Common myeloid progenitor, CD34-positive (primary cell): ENCODE data around the gene KDM1A. TPM values are rescaled to one million over a fixed set of nuclear protein-coding genes. Genes with fewer than 3 reads are reported as not detected.

Experiments
- CTCF ChIA-PET: fragments of 350-600 bp; sonication (Branson Sonifier 250); formaldehyde crosslinking; loops from one replicate; lab custom pipeline; 2021; ENCODE audit warnings: antibody characterized with exemption; lab: Charles Lee
- POLR2A ChIA-PET: fragments of 350-600 bp; sonication (Branson Sonifier 250); formaldehyde crosslinking; loops from one replicate; lab custom pipeline; 2021; ENCODE audit warnings: antibody characterized with exemption; lab: Charles Lee
- DNase-seq, 3 donors: peaks; one replicate each; pipeline versions ENCODE4 v3.0.0 to v3.0.0-alpha.2; 2013
- H3K27ac ChIP-seq, 2 experiments: 1 replicate in 1 of 2; 2 replicates in 1 of 2; pipeline ENCODE4 v1.7.0; 2013; ENCODE audit warnings: inconsistent platforms in 2 of 2, low read length in 2 of 2, mild to moderate bottlenecking in 2 of 2, low read depth in 1 of 2, moderate library complexity in 1 of 2; ENCODE audit not compliant: severe bottlenecking in 2 of 2, insufficient read depth in 1 of 2, poor library complexity in 1 of 2
- H3K27me3 ChIP-seq, 5 experiments: replicated peaks in 2 of 5; 1 replicate in 3 of 5; 2 replicates in 2 of 5; pipeline versions ENCODE4 v1.6.1 to v1.7.0; 2013; ENCODE audit warnings: low read length in 4 of 5, mild to moderate bottlenecking in 2 of 5, moderate library complexity in 2 of 5, inconsistent platforms in 1 of 5; ENCODE audit not compliant: insufficient read depth in 5 of 5, control insufficient read depth in 4 of 5
- H3K36me3 ChIP-seq, 4 experiments: 1 replicate in 2 of 4; 2 replicates in 2 of 4; pipeline versions ENCODE4 v1.6.1 to v1.7.0; 2013; ENCODE audit warnings: low read length in 3 of 4, control low read depth in 1 of 4, mild to moderate bottlenecking in 1 of 4; ENCODE audit not compliant: control insufficient read depth in 4 of 4, insufficient read depth in 4 of 4
- H3K4me1 ChIP-seq, 4 experiments: 1 replicate in 3 of 4; 2 replicates in 1 of 4; pipeline versions ENCODE4 v1.6.1 to v1.7.1; 2013; ENCODE audit warnings: low read length in 3 of 4, mild to moderate bottlenecking in 3 of 4, control low read depth in 1 of 4, inconsistent platforms in 1 of 4, moderate library complexity in 1 of 4; ENCODE audit not compliant: control insufficient read depth in 4 of 4, insufficient read depth in 4 of 4; ENCODE audit errors: control extremely low read depth in 1 of 4
- H3K4me3 ChIP-seq, 7 experiments: 1 replicate in 4 of 7; 2 replicates in 3 of 7; pipeline versions ENCODE4 v1.5.1 to v1.7.0; 2013; ENCODE audit warnings: mild to moderate bottlenecking in 7 of 7, low read length in 6 of 7, moderate library complexity in 6 of 7, inconsistent platforms in 2 of 7, low read depth in 2 of 7, control low read depth in 1 of 7; ENCODE audit not compliant: insufficient read depth in 4 of 7, control insufficient read depth in 1 of 7; ENCODE audit errors: extremely low read depth in 1 of 7
- H3K9me3 ChIP-seq, 5 experiments: 1 replicate in 4 of 5; 2 replicates in 1 of 5; pipeline versions ENCODE4 v1.6.1 to v1.7.1; 2013; ENCODE audit warnings: low read length in 4 of 5, mild to moderate bottlenecking in 2 of 5, inconsistent platforms in 1 of 5, low read depth in 1 of 5, moderate library complexity in 1 of 5; ENCODE audit not compliant: control insufficient read depth in 4 of 5, insufficient read depth in 2 of 5; ENCODE audit errors: control extremely low read depth in 1 of 5
- WGBS: methylation state at CpG from one replicate; pipeline ENCODE4 v1.1.5; 2013; ENCODE audit not compliant: insufficient coverage; 5-methylcytosine and 5-hydroxymethylcytosine counted together
- polyA plus RNA-seq: library from polyadenylated mRNA; unstranded; fragments of 120-200 nt; gene quantifications from one replicate; pipeline ENCODE4 v1.2.1, GENCODE V29; 2013

The KDM1A gene
- 87.4 TPM for polyA plus RNA-seq

DNA sequence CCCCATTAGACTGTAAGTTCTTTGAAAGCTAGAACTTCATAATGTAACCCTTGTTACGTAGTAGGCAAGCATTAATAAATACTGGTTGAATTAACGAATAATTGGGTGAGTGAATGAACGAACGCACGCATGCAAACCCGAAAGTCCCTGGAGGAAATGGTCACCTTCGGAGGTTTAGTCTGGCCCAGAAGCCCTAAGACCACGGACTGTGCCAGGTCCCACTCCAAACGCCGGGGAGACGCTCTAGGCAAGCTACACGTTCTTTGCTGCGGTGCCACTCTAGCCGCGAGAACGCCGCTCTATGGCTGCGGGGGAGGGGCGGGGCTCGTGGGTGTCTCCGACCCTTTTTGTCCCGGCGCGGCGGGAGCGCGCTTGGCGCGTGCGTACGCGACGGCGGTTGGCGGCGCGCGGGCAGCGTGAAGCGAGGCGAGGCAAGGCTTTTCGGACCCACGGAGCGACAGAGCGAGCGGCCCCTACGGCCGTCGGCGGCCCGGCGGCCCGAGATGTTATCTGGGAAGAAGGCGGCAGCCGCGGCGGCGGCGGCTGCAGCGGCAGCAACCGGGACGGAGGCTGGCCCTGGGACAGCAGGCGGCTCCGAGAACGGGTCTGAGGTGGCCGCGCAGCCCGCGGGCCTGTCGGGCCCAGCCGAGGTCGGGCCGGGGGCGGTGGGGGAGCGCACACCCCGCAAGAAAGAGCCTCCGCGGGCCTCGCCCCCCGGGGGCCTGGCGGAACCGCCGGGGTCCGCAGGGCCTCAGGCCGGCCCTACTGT lies at the start of gene KDM1A:
Gene KDM1A (plus strand): TSS at position 375 of the 769 bp plus-strand sequence. CDS start 129 bp downstream, at position 504.
- Histone ChIP-seq H3K27ac (peak within 1 kb of the TSS; percentile 81 to 95), H3K36me3 (no peaks in the 10 kb centered on the region), H3K9me3 (peaks cover 0 to 5% (median 4%) of the 10 kb centered on the region in 5 experiments), H3K27me3 (no peaks in the 10 kb centered on the region), H3K4me1 (peaks cover 8 to 16% (median 10%) of the 10 kb centered on the region in 4 experiments), H3K4me3 (peak within 1 kb of the TSS; percentile 72 to 98 (median 92))
- ChIA-PET POLR2A (interaction anchor here (0.6 to 0.9 kb wide), 2 partner anchors 23 to 24 kb away, joined by 3 read pairs; no protein-coding TSS in a partner anchor), CTCF (interaction anchor here (2.0 kb wide), 1 partner anchor 13 kb away, joined by 6 read pairs; no protein-coding TSS in a partner anchor)
- DNase-seq: peak; percentile 96
- WGBS: 0% methylated on average over 84 of the region's 85 CpGs

DNA sequence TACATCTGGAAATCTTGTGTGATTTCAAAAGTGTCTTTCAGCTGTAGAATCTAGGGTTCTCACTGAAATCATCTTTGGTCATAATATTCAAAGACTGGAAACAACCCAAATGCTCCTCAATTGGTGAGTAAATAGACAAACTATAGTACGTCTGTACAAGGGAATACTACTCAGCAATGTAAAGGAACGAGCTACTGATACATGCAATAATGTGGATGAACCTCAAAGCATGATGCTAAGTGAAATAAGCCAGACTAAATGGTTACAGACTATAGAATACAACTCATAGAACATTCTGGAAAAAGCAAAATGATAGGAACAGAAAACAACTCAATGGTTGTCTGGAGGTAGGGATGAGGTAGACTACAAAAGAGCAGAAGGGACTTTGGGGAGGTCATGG lies 49.2 kb upstream of the KDM1A start:
- 100% methylated on average over 2 of the region's 2 CpGs for WGBS
- POLR2A ChIA-PET: no interaction called here

DNA sequence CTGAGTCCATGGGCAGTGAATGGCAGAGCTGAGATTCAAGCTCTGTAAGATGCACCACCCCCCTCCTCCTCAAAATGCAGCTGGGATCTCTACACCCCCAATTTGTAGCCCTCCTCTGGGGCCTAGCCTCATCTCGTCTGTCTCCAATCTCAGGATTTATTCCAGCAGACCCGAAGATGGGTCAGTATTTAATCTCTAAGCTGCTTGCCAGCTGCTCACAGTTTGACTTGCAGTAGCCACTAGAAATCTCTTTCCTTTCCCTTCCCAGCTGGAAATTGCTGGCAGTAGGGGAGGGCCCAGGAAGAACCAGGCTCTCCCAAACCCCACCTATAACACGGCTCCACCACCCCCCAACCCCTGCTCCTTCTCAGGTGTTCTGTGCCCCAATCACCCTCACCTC lies 48.1 kb upstream of the KDM1A start:
- no peak overlapping the region for H3K4me3 ChIP-seq
- H3K27ac ChIP-seq: no peak overlapping the region
- H3K36me3 ChIP-seq: no peaks in the 10 kb centered on the region
- WGBS: 93% methylated on average over 2 of the region's 3 CpGs
- POLR2A ChIA-PET: no interaction called here
- H3K27me3 ChIP-seq: peaks cover 6 to 47% (median 13%) of the 10 kb centered on the region in 5 experiments
- H3K9me3 ChIP-seq: peaks cover 0 to 6% (median 3%) of the 10 kb centered on the region in 5 experiments
- peaks cover 0 to under 1% (median 0%) of the 10 kb centered on the region in 4 experiments for H3K4me1 ChIP-seq
- DNase-seq: no peak
- CTCF ChIA-PET: interaction anchor here (1.0 to 1.5 kb wide), 2 partner anchors 8 to 213 kb away, joined by 4 read pairs; no protein-coding TSS in a partner anchor

More for the DNA sequence above, 49.2 kb upstream of the KDM1A start:
- Histone ChIP-seq H3K9me3 (peaks cover 0 to 8% (median 3%) of the 10 kb centered on the region in 5 experiments), H3K36me3 (no peaks in the 10 kb centered on the region), H3K4me1 (no peaks in the 10 kb centered on the region), H3K27ac (no peak overlapping the region), H3K4me3 (no peak overlapping the region), H3K27me3 (peaks cover 6 to 47% (median 13%) of the 10 kb centered on the region in 5 experiments)
- DNase-seq: no peak
- CTCF ChIA-PET: interaction anchor here (1.5 kb wide), 1 partner anchor 9 kb away, joined by 4 read pairs; no protein-coding TSS in a partner anchor

DNA sequence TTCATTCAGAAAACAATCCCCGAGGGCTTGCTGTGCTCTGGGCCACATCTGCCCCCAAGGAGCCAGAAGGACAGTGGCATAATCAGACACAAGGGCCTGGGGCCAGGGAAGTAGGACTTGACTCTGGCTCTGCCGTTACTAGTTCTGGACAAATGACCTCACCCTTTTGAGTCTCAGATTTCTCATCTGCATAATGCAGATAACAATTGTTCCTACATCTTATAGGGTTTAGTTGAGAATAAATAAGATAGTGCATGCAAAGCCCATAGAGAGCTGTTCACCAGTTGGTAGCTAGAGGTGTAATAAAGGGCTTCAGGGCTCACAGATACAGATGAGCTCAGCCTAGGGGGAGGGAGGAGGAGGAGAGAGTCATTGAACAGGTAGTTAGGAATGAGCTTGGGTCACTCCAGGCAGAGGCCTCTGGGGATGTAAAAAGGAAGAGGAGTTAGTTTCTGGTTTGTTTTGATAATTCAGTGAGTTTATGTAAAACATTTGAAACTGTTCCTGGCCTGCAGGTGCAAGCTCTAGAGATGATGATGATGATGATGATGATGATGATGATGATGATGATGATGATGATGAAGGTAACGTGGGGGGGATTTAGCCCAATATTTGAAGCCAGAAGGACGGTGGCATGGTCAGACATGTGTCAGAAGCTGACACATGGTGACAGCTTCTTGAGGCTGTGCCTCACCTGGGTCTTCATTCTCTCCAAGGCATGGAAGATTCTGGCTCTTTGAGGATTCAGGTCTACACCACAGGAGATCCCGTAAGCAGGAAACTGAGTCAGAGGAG lies 47.5 kb upstream of the KDM1A start:
- no peaks in the 10 kb centered on the region for H3K36me3 ChIP-seq
- DNase-seq: no peak
- no peak overlapping the region for H3K4me3 ChIP-seq
- H3K27ac ChIP-seq: no peak overlapping the region
- WGBS: 88% methylated on average over 3 of the region's 5 CpGs
- ChIA-PET CTCF (interaction anchor here (0.5 to 2.3 kb wide), 2 partner anchors 7 to 254 kb away, joined by 3 to 9 read pairs; no protein-coding TSS in a partner anchor), POLR2A (interaction anchor here (0.5 kb wide), 1 partner anchor 1230 kb away, joined by 3 read pairs; no protein-coding TSS in a partner anchor)
- H3K4me1 ChIP-seq: peaks cover 0 to 3% (median 0%) of the 10 kb centered on the region in 4 experiments
- peaks cover 0 to under 1% (median 0%) of the 10 kb centered on the region in 5 experiments for H3K9me3 ChIP-seq
- peaks cover 6 to 42% (median 11%) of the 10 kb centered on the region in 5 experiments for H3K27me3 ChIP-seq

DNA sequence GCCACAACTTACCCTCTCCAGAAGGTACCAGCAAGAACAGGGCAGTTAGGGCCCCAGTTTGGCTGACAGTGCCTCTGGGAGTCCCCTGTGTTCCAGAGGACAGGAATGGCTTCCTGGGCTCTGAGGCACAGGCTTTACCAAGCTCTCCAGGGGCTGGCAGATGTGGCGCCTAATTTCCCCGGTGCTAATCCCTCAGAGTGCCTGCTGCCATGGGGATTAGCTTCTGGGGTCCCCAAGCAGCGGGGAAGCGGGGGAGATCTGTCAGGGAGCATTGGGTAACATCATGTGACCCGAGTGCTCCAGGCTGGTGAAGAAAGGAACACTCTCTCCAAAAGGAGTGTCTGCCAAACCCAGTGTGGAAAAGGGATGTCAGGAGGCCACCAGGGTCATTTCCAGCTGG lies 46.5 kb upstream of the KDM1A start, which contains the start of gene LACTBL1:
Gene LACTBL1 (minus strand): TSS at position 107 of the 400 bp plus-strand sequence. CDS start 550 bp downstream, outside the sequence.
- H3K27ac ChIP-seq: no peak within 1 kb of the TSS
- CTCF ChIA-PET: interaction anchor here (1.5 to 2.3 kb wide), 3 partner anchors 8 to 211 kb away, joined by 3 to 9 read pairs (median 9); no protein-coding TSS in a partner anchor
- H3K9me3 ChIP-seq: no peaks in the 10 kb centered on the region
- no peaks in the 10 kb centered on the region for H3K36me3 ChIP-seq
- no peak for DNase-seq
- H3K4me1 ChIP-seq: peaks cover 0 to 3% (median 0%) of the 10 kb centered on the region in 4 experiments
- 83% methylated on average over 5 of the region's 5 CpGs for WGBS
- POLR2A ChIA-PET: no interaction called here
- no peak within 1 kb of the TSS for H3K4me3 ChIP-seq
- H3K27me3 ChIP-seq: peaks cover 6 to 42% (median 10%) of the 10 kb centered on the region in 5 experiments

DNA sequence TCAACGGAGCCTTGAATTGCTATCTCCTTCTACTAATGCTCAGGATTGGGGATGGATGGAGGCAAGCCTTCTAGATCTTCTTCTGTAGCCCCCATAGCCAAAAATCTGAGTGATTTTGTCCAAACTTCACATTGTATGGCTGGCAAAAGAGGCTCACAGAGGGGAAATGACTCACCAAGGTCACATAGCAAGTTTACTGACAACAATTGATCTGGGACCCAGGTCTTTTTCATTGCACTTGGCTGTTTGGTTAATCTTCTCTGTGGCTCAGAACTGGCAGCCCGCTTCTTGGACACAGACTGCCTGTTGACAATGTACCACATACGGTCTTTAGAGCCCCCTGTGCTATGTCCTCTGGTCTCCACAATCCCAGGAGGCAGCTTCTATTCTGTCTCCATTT lies 43.6 kb upstream of the KDM1A start:
- Histone ChIP-seq H3K27me3 (peaks cover 0 to 13% (median 6%) of the 10 kb centered on the region in 5 experiments), H3K9me3 (no peaks in the 10 kb centered on the region), H3K27ac (no peak overlapping the region), H3K4me3 (no peak overlapping the region), H3K36me3 (no peaks in the 10 kb centered on the region), H3K4me1 (peaks cover 0 to 3% (median 0%) of the 10 kb centered on the region in 4 experiments)
- POLR2A ChIA-PET: no interaction called here
- CTCF ChIA-PET: interaction anchor here (0.7 to 2.1 kb wide), 5 partner anchors 10 to 220 kb away, joined by 3 to 16 read pairs (median 5); no protein-coding TSS in a partner anchor
- WGBS: 96% methylated on average over 2 of the region's 3 CpGs
- no peak for DNase-seq
